ENCODE measurements around the gene UBL3. TPM values are rescaled to one million over a fixed set of nuclear protein-coding genes. Genes with fewer than 3 reads are reported as not detected.
A peak's percentile ranks its signal among the peaks of the same experiment; 100 is the strongest.

UBL3 gene
- total and polyA plus RNA-seq, 10 of the 15 experiments (the other 5 are each of a cell fraction or from before 2014, with no cell fraction given) = 5.5 to 13.7 (median 10.6) TPM

DNA sequence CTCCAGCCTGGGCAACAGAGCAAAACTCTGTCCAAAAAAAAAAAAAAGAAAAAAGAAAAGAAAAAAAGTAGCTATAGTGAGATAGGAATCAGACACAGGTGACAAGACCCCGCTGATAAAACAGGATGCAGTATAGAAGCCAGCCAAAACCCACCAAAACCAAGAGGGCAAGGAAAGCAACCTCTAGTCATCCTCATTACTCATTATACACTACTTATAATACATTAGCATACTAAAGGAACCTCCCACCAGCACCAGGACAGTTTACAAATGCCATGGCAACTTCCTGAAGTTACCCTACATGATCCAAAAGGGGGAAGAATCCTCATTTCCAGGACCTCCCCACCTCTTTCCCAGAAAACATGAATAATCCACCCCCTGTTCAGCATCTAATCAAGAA lies 35.6 kb upstream of the UBL3 start (continued):
- TF ChIP-seq JUND (IDR thresholded peaks at IDR 0.05; ENCODE audit: low read depth, low read length) (no peak), CBX5 (IDR thresholded peaks at IDR 0.05; ENCODE audit: low read depth) (no peak)

DNA sequence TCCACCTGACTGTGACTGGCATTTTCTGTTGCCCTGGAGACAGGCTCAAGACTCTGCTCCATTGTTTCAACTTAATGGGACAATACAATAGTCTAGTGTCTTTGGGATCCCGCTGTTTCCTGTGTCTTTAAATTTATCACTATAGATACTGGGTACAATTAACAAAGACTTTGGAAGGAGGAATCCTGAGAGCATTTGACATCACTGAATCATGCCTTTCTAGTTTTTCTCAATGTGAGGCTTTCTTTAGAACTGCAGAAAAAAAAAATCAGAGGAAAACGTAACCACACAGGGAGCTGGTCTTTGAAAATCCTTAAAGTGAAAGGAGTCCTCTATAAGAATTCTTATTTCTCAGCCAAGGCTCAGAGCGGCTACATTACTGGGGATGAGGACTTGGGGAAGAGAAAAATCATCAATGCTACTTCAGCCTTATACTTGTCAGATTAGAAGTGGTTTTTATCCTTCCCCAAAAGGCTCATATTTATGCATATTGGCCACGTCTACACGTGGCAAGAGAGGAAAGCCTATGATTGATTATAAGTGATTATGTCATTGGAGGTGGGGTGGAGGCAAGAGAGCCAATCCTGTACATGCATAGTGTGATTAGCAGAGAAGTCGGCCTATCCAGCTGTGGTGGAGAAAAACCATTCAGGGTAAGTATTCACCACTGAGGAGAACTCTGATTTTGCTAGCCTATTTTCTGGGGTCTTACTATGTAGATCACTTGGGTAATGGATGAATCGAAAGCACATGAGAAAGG lies 34.4 kb upstream of the UBL3 start:
- ATAC-seq (peak; percentile 48; the same call in 2 of the 3 replicates), DNase-seq (ENCODE audit: low read depth, low spot score) (no peak), FAIRE-seq (no peak)
- Histone ChIP-seq H3K27me3 (replicated peaks in 1 of 2; ENCODE audit: control insufficient read depth in 2 of 2, insufficient read depth in 2 of 2, low read length in 1 of 2) (no peaks in the 10 kb centered on the region), H3K79me2 (ENCODE audit: control insufficient read depth, insufficient read depth, low read length) (no peaks in the 10 kb centered on the region), H3K9me3 (replicated peaks; ENCODE audit: control insufficient read depth, insufficient read depth, low read length) (no peaks in the 10 kb centered on the region), H3K4me3 (no peak overlapping the region), H3K9ac (ENCODE audit: control insufficient read depth, insufficient read depth, low read length) (no peak overlapping the region), H3K4me2 (ENCODE audit: control insufficient read depth, insufficient read depth) (no peak overlapping the region), H4K20me1 (ENCODE audit: control insufficient read depth, insufficient read depth) (no peaks in the 10 kb centered on the region), H2AFZ (ENCODE audit: control insufficient read depth, low read depth, low read length) (no peak overlapping the region), H3K4me1 (ENCODE audit: control insufficient read depth, insufficient read depth, low read length) (no peaks in the 10 kb centered on the region), H3K36me3 (ENCODE audit: control insufficient read depth in 2 of 2, insufficient read depth in 2 of 2, low read length in 1 of 2) (no peaks in the 10 kb centered on the region), H3K27ac (ENCODE audit: control insufficient read depth, insufficient read depth) (no peak overlapping the region)
- ChIA-PET SMC1A (ENCODE audit: uncharacterized antibody, unreplicated experiment) (interaction anchor here (1.2 kb wide), 1 partner anchor 23 kb away, joined by 3 read pairs; no protein-coding TSS in a partner anchor), RAD21 (ENCODE audit: unreplicated experiment) (no interaction called here), POLR2A (no interaction called here), CTCF (interaction anchor here (1.2 to 1.5 kb wide), 3 partner anchors 10 to 230 kb away, joined by 3 to 6 read pairs (median 4); no protein-coding TSS in a partner anchor)
- TF ChIP-seq NFYB (IDR thresholded peaks at IDR 0.05; ENCODE audit: insufficient read depth, low read depth, low read length) = peak; percentile 85
- TF ChIP-seq, protein P1, sequence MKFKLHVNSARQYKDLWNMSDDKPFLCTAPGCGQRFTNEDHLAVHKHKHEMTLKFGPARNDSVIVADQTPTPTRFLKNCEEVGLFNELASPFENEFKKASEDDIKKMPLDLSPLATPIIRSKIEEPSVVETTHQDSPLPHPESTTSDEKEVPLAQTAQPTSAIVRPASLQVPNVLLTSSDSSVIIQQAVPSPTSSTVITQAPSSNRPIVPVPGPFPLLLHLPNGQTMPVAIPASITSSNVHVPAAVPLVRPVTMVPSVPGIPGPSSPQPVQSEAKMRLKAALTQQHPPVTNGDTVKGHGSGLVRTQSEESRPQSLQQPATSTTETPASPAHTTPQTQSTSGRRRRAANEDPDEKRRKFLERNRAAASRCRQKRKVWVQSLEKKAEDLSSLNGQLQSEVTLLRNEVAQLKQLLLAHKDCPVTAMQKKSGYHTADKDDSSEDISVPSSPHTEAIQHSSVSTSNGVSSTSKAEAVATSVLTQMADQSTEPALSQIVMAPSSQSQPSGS (IDR thresholded peaks at IDR 0.05; ENCODE audit: low read length) = no peak
- TF ChIP-seq, protein P2, sequence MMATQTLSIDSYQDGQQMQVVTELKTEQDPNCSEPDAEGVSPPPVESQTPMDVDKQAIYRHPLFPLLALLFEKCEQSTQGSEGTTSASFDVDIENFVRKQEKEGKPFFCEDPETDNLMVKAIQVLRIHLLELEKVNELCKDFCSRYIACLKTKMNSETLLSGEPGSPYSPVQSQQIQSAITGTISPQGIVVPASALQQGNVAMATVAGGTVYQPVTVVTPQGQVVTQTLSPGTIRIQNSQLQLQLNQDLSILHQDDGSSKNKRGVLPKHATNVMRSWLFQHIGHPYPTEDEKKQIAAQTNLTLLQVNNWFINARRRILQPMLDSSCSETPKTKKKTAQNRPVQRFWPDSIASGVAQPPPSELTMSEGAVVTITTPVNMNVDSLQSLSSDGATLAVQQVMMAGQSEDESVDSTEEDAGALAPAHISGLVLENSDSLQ (IDR thresholded peaks at IDR 0.05) = peak; percentile 79
- no TSS peak for BruUV-seq (replicated peaks)
- intact Hi-C loops (cut with micrococcal nuclease; ENCODE audit: unreplicated experiment) (no loop called here), in situ Hi-C loops (cut with MboI) (no loop called here)
- 38% methylated on average over 7 of the region's 7 CpGs for WGBS (ENCODE audit: insufficient coverage, insufficient replicate concordance, low lambda C conversion rate, missing lambda C conversion rate)
